ENCODE data around the gene RPS2. TPM values are rescaled to one million over a fixed set of nuclear protein-coding genes. Genes with fewer than 3 reads are reported as not detected.
A peak's percentile ranks its signal among the peaks of the same experiment; 100 is the strongest.

Gene RPS2
- total RNA-seq, 1 experiment from 2014 or later, result 4,395 TPM

DNA sequence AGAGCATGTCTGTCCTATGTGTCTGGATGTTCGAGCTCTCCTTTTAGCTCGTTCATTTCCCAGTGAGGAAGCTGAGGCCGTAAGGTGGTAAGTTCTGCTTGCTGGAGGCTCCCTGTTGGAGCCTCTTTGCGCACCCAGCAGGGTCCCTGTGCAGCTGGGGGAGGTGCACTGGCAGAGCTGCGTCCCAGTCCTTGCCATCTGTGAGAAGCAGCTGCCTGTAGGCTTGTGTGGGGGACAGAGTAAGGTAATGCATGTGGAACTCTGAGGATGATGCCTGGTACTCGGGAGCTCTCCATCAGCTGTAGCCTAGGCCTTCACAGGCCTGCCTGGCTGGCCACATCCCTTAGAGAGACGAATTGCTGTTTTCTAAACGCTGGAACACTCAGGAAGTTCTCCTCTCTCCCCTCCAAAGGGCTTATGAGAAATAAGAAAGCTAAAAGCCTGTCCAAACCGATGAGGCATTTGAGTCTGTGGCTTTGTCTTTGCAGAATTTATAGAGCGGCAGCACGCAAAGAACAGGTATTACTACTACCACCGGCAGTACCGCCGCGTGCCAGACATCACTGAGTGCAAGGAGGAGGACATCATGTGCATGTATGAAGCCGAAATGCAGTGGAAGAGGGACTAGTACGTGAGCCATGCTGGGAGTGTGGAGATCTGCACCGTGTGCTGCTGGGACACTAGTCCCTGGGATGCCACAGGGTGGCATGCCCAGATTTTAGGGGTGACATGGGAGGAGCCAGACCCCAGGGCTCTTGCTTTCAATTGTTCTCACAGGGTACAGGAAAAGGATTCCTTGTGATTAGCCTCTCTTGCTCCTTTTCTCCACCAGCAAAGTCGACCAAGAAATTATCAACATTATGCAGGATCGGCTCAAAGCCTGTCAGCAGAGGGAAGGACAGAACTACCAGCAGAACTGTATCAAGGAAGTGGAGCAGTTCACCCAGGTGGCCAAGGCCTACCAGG lies 3.7 kb downstream of the RPS2 start:
- POLR2A ChIA-PET, result interaction anchor here (0.9 to 2.0 kb wide), 8 partner anchors 10 to 194 kb away, joined by 3 to 10 read pairs (median 4); partner anchors contain the start of genes NOXO1, NTHL1, TBL3 and TRAF7
- CTCF ChIA-PET, result interaction anchor here (0.5 to 1.7 kb wide), 7 partner anchors 14 to 178 kb away, joined by 3 to 6 read pairs (median 4); partner anchors contain the start of genes NUBP2 and SPSB3
- no peaks in the 10 kb centered on the region for H3K9me3 Mint-ChIP-seq
- DNase-seq (ENCODE audit: low spot score) (no peak), ATAC-seq (peak; percentile 17)
- peak overlapping the region; percentile 93 for H3K4me3 Mint-ChIP-seq
- H3K27ac Mint-ChIP-seq, result peak overlapping the region; percentile 77
- H3K4me1 Mint-ChIP-seq, result peaks cover 39% of the 10 kb centered on the region
- H3K27me3 Mint-ChIP-seq (ENCODE audit: low read depth), result peaks cover 3% of the 10 kb centered on the region; the same call in 1 of the 2 replicates
- H3K36me3 Mint-ChIP-seq, result peaks cover 35% of the 10 kb centered on the region
- TF ChIP-seq TP53 (CRISPR knock-in tag; IDR thresholded peaks at IDR 0.05) (no peak), FOXP1 (CRISPR knock-in tag; IDR thresholded peaks at IDR 0.05; ENCODE audit: borderline replicate concordance) (no peak; the same call in 1 of the 2 replicates), JAZF1 (CRISPR knock-in tag; IDR thresholded peaks at IDR 0.05) (no peak), ATF3 (CRISPR knock-in tag; conservative IDR thresholded peaks at IDR 0.05) (no peak), TEAD1 (CRISPR knock-in tag; IDR thresholded peaks at IDR 0.05) (peak; percentile 48), KAT7 (CRISPR knock-in tag; IDR thresholded peaks at IDR 0.05; ENCODE audit: borderline replicate concordance) (0 out of 2 replicates have a peak, but pooled peaks have one; percentile 70), ESRRA (CRISPR knock-in tag; IDR thresholded peaks at IDR 0.05; ENCODE audit: borderline replicate concordance) (no peak), ELF4 (CRISPR knock-in tag; IDR thresholded peaks at IDR 0.05; ENCODE audit: low read depth) (no peak), ZSCAN18 (CRISPR knock-in tag; IDR thresholded peaks at IDR 0.05) (no peak), MYBL2 (CRISPR knock-in tag; IDR thresholded peaks at IDR 0.05) (no peak), ZNF423 (CRISPR knock-in tag; IDR thresholded peaks at IDR 0.05) (no peak; the same call in 1 of the 2 replicates), GTF2I (CRISPR knock-in tag; conservative IDR thresholded peaks at IDR 0.05) (no peak), FOXP4 (CRISPR knock-in tag; IDR thresholded peaks at IDR 0.05) (no peak), RELA (CRISPR knock-in tag; IDR thresholded peaks at IDR 0.05; ENCODE audit: borderline replicate concordance) (no peak), SP1 (CRISPR knock-in tag; conservative IDR thresholded peaks at IDR 0.05) (0 out of 2 replicates have a peak, but pooled peaks have one; percentile 25), NR3C1 (CRISPR knock-in tag; conservative IDR thresholded peaks at IDR 0.05; ENCODE audit: low read depth) (no peak), TCF7 (CRISPR knock-in tag; IDR thresholded peaks at IDR 0.05; ENCODE audit: low read depth) (peak; percentile 35; the same call in 1 of the 2 replicates)
- TF ChIP-seq, protein P1, sequence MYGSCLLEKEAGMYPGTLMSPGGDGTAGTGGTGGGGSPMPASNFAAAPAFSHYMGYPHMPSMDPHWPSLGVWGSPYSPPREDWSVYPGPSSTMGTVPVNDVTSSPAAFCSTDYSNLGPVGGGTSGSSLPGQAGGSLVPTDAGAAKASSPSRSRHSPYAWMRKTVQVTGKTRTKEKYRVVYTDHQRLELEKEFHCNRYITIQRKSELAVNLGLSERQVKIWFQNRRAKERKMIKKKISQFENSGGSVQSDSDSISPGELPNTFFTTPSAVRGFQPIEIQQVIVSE (CRISPR knock-in tag; IDR thresholded peaks at IDR 0.05; ENCODE audit: borderline replicate concordance), result no peak
- TF ChIP-seq, protein P2, sequence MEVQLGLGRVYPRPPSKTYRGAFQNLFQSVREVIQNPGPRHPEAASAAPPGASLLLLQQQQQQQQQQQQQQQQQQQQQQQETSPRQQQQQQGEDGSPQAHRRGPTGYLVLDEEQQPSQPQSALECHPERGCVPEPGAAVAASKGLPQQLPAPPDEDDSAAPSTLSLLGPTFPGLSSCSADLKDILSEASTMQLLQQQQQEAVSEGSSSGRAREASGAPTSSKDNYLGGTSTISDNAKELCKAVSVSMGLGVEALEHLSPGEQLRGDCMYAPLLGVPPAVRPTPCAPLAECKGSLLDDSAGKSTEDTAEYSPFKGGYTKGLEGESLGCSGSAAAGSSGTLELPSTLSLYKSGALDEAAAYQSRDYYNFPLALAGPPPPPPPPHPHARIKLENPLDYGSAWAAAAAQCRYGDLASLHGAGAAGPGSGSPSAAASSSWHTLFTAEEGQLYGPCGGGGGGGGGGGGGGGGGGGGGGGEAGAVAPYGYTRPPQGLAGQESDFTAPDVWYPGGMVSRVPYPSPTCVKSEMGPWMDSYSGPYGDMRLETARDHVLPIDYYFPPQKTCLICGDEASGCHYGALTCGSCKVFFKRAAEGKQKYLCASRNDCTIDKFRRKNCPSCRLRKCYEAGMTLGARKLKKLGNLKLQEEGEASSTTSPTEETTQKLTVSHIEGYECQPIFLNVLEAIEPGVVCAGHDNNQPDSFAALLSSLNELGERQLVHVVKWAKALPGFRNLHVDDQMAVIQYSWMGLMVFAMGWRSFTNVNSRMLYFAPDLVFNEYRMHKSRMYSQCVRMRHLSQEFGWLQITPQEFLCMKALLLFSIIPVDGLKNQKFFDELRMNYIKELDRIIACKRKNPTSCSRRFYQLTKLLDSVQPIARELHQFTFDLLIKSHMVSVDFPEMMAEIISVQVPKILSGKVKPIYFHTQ (CRISPR knock-in tag; IDR thresholded peaks at IDR 0.05), result peak; percentile 95
- TF ChIP-seq, protein P3, sequence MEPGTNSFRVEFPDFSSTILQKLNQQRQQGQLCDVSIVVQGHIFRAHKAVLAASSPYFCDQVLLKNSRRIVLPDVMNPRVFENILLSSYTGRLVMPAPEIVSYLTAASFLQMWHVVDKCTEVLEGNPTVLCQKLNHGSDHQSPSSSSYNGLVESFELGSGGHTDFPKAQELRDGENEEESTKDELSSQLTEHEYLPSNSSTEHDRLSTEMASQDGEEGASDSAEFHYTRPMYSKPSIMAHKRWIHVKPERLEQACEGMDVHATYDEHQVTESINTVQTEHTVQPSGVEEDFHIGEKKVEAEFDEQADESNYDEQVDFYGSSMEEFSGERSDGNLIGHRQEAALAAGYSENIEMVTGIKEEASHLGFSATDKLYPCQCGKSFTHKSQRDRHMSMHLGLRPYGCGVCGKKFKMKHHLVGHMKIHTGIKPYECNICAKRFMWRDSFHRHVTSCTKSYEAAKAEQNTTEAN (CRISPR knock-in tag; IDR thresholded peaks at IDR 0.05), result no peak
- TF ChIP-seq, protein P4, sequence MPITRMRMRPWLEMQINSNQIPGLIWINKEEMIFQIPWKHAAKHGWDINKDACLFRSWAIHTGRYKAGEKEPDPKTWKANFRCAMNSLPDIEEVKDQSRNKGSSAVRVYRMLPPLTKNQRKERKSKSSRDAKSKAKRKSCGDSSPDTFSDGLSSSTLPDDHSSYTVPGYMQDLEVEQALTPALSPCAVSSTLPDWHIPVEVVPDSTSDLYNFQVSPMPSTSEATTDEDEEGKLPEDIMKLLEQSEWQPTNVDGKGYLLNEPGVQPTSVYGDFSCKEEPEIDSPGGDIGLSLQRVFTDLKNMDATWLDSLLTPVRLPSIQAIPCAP (CRISPR knock-in tag; IDR thresholded peaks at IDR 0.05), result no peak
- TF ChIP-seq, protein P5, sequence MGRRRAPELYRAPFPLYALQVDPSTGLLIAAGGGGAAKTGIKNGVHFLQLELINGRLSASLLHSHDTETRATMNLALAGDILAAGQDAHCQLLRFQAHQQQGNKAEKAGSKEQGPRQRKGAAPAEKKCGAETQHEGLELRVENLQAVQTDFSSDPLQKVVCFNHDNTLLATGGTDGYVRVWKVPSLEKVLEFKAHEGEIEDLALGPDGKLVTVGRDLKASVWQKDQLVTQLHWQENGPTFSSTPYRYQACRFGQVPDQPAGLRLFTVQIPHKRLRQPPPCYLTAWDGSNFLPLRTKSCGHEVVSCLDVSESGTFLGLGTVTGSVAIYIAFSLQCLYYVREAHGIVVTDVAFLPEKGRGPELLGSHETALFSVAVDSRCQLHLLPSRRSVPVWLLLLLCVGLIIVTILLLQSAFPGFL (CRISPR knock-in tag; IDR thresholded peaks at IDR 0.05; ENCODE audit: borderline replicate concordance), result no peak
- TF ChIP-seq, protein P6, sequence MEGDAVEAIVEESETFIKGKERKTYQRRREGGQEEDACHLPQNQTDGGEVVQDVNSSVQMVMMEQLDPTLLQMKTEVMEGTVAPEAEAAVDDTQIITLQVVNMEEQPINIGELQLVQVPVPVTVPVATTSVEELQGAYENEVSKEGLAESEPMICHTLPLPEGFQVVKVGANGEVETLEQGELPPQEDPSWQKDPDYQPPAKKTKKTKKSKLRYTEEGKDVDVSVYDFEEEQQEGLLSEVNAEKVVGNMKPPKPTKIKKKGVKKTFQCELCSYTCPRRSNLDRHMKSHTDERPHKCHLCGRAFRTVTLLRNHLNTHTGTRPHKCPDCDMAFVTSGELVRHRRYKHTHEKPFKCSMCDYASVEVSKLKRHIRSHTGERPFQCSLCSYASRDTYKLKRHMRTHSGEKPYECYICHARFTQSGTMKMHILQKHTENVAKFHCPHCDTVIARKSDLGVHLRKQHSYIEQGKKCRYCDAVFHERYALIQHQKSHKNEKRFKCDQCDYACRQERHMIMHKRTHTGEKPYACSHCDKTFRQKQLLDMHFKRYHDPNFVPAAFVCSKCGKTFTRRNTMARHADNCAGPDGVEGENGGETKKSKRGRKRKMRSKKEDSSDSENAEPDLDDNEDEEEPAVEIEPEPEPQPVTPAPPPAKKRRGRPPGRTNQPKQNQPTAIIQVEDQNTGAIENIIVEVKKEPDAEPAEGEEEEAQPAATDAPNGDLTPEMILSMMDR (IDR thresholded peaks at IDR 0.05), result no peak
